Fibroblast of villous mesenchyme (primary cell): ENCODE measurements around the gene TRIP4. TPM values are rescaled to one million over a fixed set of nuclear protein-coding genes. Genes with fewer than 3 reads are reported as not detected.
"Not testable (repeated sequence)": the region's sequence is repeated elsewhere in the genome, so short reads cannot be mapped to it uniquely, and the experiment has no call there.

ENCODE experiments used
- DNase-seq: peaks from one replicate; pipeline ENCODE4 v3.0.0-alpha.2; 2010; ENCODE audit warnings: low read depth
- H3K4me3 ChIP-seq: 2 replicates; pipeline ENCODE4 v1.5.1; 2011; ENCODE audit warnings: low read depth, mild to moderate bottlenecking, low read length
- CTCF ChIP-seq: IDR thresholded peaks from 2 replicates; pipeline ENCODE4 v1.5.1; 2012; ENCODE audit warnings: low read depth, mild to moderate bottlenecking, low read length; ENCODE audit not compliant: insufficient read depth
- total RNA-seq: library from RNA; depleted of rRNA; stranded (reverse); fragments of >200 nt; gene quantifications from 2 replicates; pipeline ENCODE4 v1.2.3, GENCODE V29; 2012

The TRIP4 gene
- total RNA-seq, 1 donor: 10.8 TPM

GRCh38 chr15:64356710-64357040, 31.0 kb upstream of the TRIP4 start:
- TF ChIP-seq CTCF: no peak
- H3K4me3 ChIP-seq: peak overlapping the region; percentile 77
- no peak for DNase-seq

GRCh38 chr15:64361259-64361658, 26.4 kb upstream of the TRIP4 start:
- DNase-seq: no peak
- H3K4me3 ChIP-seq: no peak overlapping the region
- no peak for TF ChIP-seq CTCF

GRCh38 chr15:64369078-64369607, 18.5 kb upstream of the TRIP4 start:
- TF ChIP-seq CTCF: no peak
- no peak for DNase-seq
- H3K4me3 ChIP-seq: no peak overlapping the region

- DNase-seq, H3K4me3 ChIP-seq: not testable (repeated sequence)
These were observed 16.3 kb upstream of the TRIP4 start for GRCh38 chr15:64371383-64371782.

- no peak for TF ChIP-seq CTCF
- no peak overlapping the region for H3K4me3 ChIP-seq
- DNase-seq: no peak
These were observed 14.3 kb upstream of the TRIP4 start for GRCh38 chr15:64373360-64373759.

GRCh38 chr15:64379216-64379960, 8.2 kb upstream of the TRIP4 start:
- no peak for TF ChIP-seq CTCF
- H3K4me3 ChIP-seq: peak overlapping the region; percentile 30
- DNase-seq: peak; percentile 30

GRCh38 chr15:64380130-64380870, 7.3 kb upstream of the TRIP4 start:
- DNase-seq: not testable (repeated sequence)
- H3K4me3 ChIP-seq: peak overlapping the region; percentile 57
